ENCODE results near the gene SSU72.

DNA sequence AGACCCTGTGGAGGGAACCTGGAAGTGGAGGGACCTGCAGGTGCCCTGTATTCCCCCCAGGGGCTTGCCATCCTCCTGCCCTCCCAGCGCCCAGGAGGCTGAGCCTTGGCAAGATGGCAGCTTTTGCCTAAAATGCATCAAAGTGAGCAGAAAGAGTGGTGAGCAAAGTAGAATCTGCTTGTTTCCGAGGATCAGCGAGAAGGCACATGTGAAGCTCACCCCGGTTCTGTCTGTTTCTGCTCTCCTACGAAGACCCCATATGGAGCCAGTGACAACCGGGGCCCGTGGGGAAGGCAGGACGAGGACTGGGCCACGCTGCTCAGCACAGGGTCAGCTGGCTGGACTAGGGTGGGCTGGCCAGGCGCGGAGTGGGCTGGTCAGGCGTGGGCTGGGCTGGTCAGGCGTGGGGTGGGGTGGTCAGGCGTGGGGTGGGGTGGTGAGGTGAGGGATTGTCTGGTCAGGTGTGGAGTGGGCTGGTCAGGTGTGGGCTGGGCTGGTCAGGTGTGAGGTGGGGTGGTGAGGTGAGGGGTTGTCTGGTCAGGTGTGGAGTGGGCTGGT, 30.4 kb upstream of the SSU72 start:
- TF ChIP-seq, protein P1, sequence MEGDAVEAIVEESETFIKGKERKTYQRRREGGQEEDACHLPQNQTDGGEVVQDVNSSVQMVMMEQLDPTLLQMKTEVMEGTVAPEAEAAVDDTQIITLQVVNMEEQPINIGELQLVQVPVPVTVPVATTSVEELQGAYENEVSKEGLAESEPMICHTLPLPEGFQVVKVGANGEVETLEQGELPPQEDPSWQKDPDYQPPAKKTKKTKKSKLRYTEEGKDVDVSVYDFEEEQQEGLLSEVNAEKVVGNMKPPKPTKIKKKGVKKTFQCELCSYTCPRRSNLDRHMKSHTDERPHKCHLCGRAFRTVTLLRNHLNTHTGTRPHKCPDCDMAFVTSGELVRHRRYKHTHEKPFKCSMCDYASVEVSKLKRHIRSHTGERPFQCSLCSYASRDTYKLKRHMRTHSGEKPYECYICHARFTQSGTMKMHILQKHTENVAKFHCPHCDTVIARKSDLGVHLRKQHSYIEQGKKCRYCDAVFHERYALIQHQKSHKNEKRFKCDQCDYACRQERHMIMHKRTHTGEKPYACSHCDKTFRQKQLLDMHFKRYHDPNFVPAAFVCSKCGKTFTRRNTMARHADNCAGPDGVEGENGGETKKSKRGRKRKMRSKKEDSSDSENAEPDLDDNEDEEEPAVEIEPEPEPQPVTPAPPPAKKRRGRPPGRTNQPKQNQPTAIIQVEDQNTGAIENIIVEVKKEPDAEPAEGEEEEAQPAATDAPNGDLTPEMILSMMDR (conservative IDR thresholded peaks at IDR 0.05), result no peak
- TF ChIP-seq EZH2 (IDR thresholded peaks at IDR 0.05; ENCODE audit: low read depth), result no peak
